ENCODE results near the gene SMIM13. TPM values are rescaled to one million over a fixed set of nuclear protein-coding genes. Genes with fewer than 3 reads are reported as not detected.

Gene SMIM13
- total and polyA plus RNA-seq, 5 experiments from 2014 or later = 1.7 to 5.7 (median 3.0) TPM

- Mint-ChIP-seq H3K27me3 (no peaks in the 10 kb centered on the region), H3K4me1 (peaks cover 8 to 29% (median 17%) of the 10 kb centered on the region in 4 donors), H3K9me3 (no peaks in the 10 kb centered on the region), H3K4me3 (no peak overlapping the region), H3K27ac (peak overlapping the region in 1 of 10 donors; percentile 39), H3K36me3 (peaks cover 0 to 30% (median 21%) of the 10 kb centered on the region in 3 donors)
- ATAC-seq = no peak
- DNase-seq = no peak
- POLR2A ChIA-PET = no interaction called here
These were observed 37.0 kb downstream of the SMIM13 start for GRCh38 chr6:11130605-11131004.

DNA sequence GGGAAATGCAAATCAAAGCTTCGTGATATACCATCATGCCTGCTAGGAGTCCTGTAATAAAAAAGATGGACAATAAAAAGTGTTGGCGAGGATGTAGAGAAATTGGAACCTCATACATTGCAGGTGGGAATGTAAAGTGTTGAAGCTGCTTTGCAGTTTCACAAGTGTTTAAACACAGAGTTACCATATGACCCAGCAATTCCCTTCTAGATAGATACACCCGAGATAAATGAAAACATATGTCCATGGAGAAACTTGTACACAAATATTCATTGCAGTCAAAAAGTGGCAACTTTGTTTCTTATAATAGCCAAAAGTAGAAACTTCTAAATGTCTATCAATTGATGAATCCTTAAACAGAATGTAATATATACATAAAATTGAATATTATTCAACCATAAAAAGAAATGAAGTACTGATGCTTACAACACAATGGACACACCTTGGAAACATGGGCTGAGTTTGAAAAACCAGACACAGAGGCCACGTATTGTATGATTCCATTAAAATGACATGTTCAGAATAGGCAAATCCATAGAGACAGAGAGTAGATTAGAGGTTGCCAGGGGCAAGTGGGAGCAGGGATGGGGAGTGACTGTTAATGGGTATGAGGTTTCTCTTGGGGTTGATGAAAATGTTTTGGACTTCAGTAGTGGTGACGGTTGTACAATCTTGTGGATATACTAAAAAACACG lies 38.7 kb downstream of the SMIM13 start:
- Mint-ChIP-seq H3K4me3 (no peak overlapping the region), H3K27me3 (no peaks in the 10 kb centered on the region), H3K36me3 (peaks cover 0 to 21% (median 14%) of the 10 kb centered on the region in 3 donors), H3K27ac (peak overlapping the region in 1 of 10 donors; percentile 23), H3K9me3 (no peaks in the 10 kb centered on the region), H3K4me1 (peaks cover 4 to 29% (median 16%) of the 10 kb centered on the region in 4 donors)
- no peak for ATAC-seq
- no peak for DNase-seq
- POLR2A ChIA-PET = no interaction called here

DNA sequence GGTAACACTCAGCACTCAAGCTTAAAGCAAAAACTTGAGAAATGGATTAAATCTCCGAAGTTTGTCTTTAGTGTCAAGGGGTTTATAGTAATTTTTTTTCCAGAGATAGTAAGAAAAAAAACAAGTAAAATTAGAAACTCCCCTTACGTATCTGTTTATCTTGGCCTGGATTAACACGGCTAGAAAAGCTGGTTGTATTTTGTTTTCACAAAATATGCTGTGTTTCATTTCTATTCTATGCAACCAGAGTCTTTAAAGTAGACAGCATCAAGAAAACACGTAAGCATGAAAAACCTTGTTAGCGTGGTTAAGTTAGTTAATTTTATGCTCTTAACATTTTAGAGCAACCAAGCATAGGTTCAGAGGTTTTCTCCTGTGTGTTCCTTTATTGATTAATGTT lies 39.6 kb downstream of the SMIM13 start:
- Mint-ChIP-seq H3K4me3 (no peak overlapping the region), H3K27me3 (no peaks in the 10 kb centered on the region), H3K9me3 (no peaks in the 10 kb centered on the region), H3K4me1 (peaks cover 3 to 24% (median 15%) of the 10 kb centered on the region in 4 donors), H3K27ac (no peak overlapping the region), H3K36me3 (peaks cover 0 to 19% (median 13%) of the 10 kb centered on the region in 3 donors)
- ATAC-seq = no peak
- POLR2A ChIA-PET = no interaction called here
- no peak for DNase-seq

DNA sequence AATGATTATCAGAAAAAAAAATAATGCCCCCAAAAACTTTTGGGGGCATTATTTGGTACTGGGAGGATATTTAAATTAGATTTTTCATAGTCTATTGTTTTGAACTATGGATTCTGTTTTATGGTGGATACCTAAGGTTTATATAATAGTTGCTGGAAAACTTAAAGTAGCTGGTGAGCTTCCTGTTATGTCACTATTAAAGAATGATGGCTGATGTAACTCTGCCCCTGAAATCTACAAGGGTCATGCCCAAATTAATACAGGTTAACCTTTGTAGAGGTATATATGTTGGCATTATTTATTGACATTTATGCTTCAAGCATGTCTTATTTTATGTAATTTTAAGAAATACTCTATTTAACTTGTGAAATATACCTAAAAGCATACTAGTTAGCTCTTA lies 43.2 kb downstream of the SMIM13 start:
- Mint-ChIP-seq H3K36me3 (peaks cover 0 to 19% (median 13%) of the 10 kb centered on the region in 3 donors), H3K4me1 (peaks cover 0 to 3% (median 0%) of the 10 kb centered on the region in 4 donors), H3K27me3 (no peaks in the 10 kb centered on the region), H3K9me3 (no peaks in the 10 kb centered on the region), H3K4me3 (no peak overlapping the region), H3K27ac (no peak overlapping the region)
- POLR2A ChIA-PET = no interaction called here
- ATAC-seq (no peak), DNase-seq (no peak)

GRCh38 chr6:11139051-11139960 lies 45.7 kb downstream of the SMIM13 start:
- peaks cover 0 to 4% (median 0%) of the 10 kb centered on the region in 5 donors for H3K27me3 Mint-ChIP-seq
- H3K9me3 Mint-ChIP-seq = no peaks in the 10 kb centered on the region
- peak overlapping the region in 1 of 10 donors; percentile 22 for H3K27ac Mint-ChIP-seq
- DNase-seq (no peak), ATAC-seq (no peak)
- peaks cover 0 to 17% (median 12%) of the 10 kb centered on the region in 3 donors for H3K36me3 Mint-ChIP-seq
- H3K4me3 Mint-ChIP-seq = no peak overlapping the region
- peaks cover 0 to 4% (median under 1%) of the 10 kb centered on the region in 4 donors for H3K4me1 Mint-ChIP-seq
- POLR2A ChIA-PET = no interaction called here

DNA sequence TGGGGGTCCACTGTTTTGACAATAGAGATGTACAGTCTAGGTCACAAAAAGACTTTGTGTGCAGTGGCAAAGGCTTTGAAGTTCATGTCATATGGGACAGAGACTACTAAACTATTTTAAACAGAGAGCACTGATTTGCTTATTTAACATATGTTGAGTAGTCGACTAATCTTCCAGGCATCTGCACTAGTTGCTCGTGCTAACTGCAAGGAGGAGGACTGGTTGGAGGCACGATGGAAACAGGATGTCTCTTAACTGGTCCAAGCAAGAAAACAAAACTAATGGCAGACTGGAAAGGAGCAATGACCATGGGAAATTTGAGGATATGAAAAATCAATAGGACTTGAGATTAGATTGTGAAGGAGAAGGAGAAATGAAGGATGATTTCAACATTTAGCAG lies 46.4 kb downstream of the SMIM13 start:
- H3K36me3 Mint-ChIP-seq = peaks cover 0 to 9% (median 4%) of the 10 kb centered on the region in 3 donors
- peaks cover 0 to 4% (median 0%) of the 10 kb centered on the region in 5 donors for H3K27me3 Mint-ChIP-seq
- DNase-seq = no peak
- no peak for ATAC-seq
- peaks cover 0 to 6% (median 2%) of the 10 kb centered on the region in 4 donors for H3K4me1 Mint-ChIP-seq
- no peak overlapping the region for H3K27ac Mint-ChIP-seq
- H3K4me3 Mint-ChIP-seq = no peak overlapping the region
- POLR2A ChIA-PET = no interaction called here
- H3K9me3 Mint-ChIP-seq = no peaks in the 10 kb centered on the region

DNA sequence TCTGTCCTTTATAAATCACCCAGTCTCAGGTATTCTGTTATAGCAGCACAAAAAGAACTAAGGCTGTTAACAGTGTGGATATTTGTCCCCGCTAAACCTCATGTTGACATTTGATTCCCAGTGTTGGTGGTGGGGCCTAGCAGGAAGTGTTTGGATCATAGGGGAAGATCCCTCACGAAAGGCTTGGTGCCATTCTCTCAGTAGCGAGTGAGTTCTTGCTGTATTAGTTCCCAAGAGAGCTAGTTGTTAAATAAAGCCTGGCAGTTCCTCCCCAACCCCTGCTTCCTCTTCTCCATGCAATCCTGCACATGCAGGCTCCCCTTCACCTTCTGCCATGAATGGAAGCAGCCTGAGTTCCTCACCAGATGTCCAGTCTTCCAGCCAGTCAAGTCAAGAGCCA lies 47.7 kb downstream of the SMIM13 start:
- Mint-ChIP-seq H3K4me3 (no peak overlapping the region), H3K9me3 (no peaks in the 10 kb centered on the region), H3K27ac (no peak overlapping the region), H3K27me3 (peaks cover 0 to 4% (median 0%) of the 10 kb centered on the region in 5 donors), H3K4me1 (peaks cover 0 to 6% (median 2%) of the 10 kb centered on the region in 4 donors), H3K36me3 (no peaks in the 10 kb centered on the region)
- POLR2A ChIA-PET = no interaction called here
- no peak for DNase-seq
- no peak for ATAC-seq

GRCh38 chr6:11142296-11143027 lies 48.8 kb downstream of the SMIM13 start:
- ATAC-seq (no peak), DNase-seq (no peak)
- Mint-ChIP-seq H3K4me1 (peaks cover 0 to 6% (median 2%) of the 10 kb centered on the region in 4 donors), H3K4me3 (no peak overlapping the region), H3K9me3 (no peaks in the 10 kb centered on the region), H3K36me3 (no peaks in the 10 kb centered on the region), H3K27ac (no peak overlapping the region), H3K27me3 (peaks cover 0 to 4% (median 0%) of the 10 kb centered on the region in 5 donors)
- POLR2A ChIA-PET = no interaction called here

GRCh38 chr6:11143394-11144371 lies 50.0 kb downstream of the SMIM13 start:
- Mint-ChIP-seq H3K27ac (no peak overlapping the region), H3K9me3 (no peaks in the 10 kb centered on the region), H3K4me1 (peaks cover 0 to 6% (median 2%) of the 10 kb centered on the region in 4 donors), H3K27me3 (peaks cover 0 to 4% (median 0%) of the 10 kb centered on the region in 5 donors), H3K4me3 (no peak overlapping the region), H3K36me3 (no peaks in the 10 kb centered on the region)
- ATAC-seq = no peak
- DNase-seq = peak in 1 of 10 donors; percentile 6
- POLR2A ChIA-PET = no interaction called here

DNA sequence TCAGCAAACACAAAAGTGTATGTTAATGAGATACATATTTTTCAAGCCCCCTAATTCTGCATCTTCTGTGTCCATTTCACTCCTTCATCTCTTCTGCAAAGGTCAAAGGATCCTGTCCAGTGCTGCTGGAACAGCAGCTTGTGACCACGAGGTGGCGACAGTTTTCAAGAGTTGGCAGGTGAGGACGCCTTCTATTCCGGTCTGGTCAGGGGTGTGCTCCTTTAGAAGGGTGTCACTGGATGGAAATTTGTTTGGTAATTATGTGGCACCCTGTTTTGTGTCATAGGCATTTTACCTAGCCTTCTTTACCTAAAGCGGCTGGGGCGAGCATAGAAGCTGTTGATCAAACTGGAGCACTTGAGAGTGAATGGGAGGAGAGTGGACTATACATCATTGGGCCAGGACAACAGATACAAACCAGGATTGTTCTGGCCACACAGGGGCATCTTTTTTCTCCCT lies 50.8 kb downstream of the SMIM13 start:
- ATAC-seq (peak; percentile 67 to 82), DNase-seq (peak; percentile 33 to 78 (median 56))
- no peaks in the 10 kb centered on the region for H3K9me3 Mint-ChIP-seq
- no peak overlapping the region for H3K27ac Mint-ChIP-seq
- no peak overlapping the region for H3K4me3 Mint-ChIP-seq
- H3K27me3 Mint-ChIP-seq = peaks cover 0 to 4% (median 0%) of the 10 kb centered on the region in 5 donors
- no peaks in the 10 kb centered on the region for H3K36me3 Mint-ChIP-seq
- POLR2A ChIA-PET = no interaction called here
- peaks cover 0 to 3% (median 2%) of the 10 kb centered on the region in 4 donors for H3K4me1 Mint-ChIP-seq

DNA sequence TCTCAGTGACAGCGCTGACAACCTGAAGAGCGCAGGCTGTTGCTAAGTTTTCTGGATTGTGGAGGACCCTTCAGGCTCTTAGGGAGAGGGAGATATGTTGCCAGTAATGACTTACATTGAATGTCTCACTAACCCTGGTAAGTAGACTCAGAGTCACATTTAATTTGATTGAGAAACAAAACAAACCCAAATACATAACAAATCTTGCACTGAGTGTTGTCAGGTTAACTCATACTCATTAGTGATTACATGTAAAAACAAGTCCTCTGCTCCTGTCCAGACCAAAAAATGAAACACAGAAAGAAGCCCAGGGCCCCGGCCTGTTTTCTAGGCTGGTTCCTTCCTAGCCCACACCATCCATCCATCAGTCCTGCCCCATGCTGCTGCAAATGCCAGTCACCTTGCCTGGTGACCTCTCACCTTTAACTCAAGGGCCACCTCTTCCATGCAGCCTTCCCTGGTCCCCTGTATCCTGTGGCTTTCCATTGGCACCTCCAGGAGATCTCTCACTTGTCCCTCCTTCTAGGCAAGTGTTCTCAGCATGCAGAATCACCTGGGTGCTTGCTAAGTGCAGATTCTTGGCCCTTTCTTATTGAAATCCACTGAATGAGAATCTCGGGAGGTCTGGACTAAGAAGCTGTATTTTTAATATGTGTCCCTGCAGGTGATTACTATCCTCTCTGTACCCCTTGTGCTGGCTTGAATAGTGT lies 52.6 kb downstream of the SMIM13 start:
- peak overlapping the region in 1 of 10 donors; percentile 51 for H3K27ac Mint-ChIP-seq
- peaks cover 0 to 4% (median 0%) of the 10 kb centered on the region in 5 donors for H3K27me3 Mint-ChIP-seq
- no peaks in the 10 kb centered on the region for H3K36me3 Mint-ChIP-seq
- POLR2A ChIA-PET = no interaction called here
- H3K9me3 Mint-ChIP-seq = no peaks in the 10 kb centered on the region
- no peak for DNase-seq
- H3K4me1 Mint-ChIP-seq = peaks cover 0 to 3% (median 2%) of the 10 kb centered on the region in 4 donors
- ATAC-seq = no peak
- no peak overlapping the region for H3K4me3 Mint-ChIP-seq
